ENCODE data around the gene SPATA2L. TPM values are rescaled to one million over a fixed set of nuclear protein-coding genes. Genes with fewer than 3 reads are reported as not detected.
"Not testable (repeated sequence)": the region's sequence is repeated elsewhere in the genome, so short reads cannot be mapped to it uniquely, and the experiment has no call there.

Gene SPATA2L
- total and polyA plus RNA-seq, 2 experiments from 2014 or later, result 12.3 to 25.2 TPM

DNA sequence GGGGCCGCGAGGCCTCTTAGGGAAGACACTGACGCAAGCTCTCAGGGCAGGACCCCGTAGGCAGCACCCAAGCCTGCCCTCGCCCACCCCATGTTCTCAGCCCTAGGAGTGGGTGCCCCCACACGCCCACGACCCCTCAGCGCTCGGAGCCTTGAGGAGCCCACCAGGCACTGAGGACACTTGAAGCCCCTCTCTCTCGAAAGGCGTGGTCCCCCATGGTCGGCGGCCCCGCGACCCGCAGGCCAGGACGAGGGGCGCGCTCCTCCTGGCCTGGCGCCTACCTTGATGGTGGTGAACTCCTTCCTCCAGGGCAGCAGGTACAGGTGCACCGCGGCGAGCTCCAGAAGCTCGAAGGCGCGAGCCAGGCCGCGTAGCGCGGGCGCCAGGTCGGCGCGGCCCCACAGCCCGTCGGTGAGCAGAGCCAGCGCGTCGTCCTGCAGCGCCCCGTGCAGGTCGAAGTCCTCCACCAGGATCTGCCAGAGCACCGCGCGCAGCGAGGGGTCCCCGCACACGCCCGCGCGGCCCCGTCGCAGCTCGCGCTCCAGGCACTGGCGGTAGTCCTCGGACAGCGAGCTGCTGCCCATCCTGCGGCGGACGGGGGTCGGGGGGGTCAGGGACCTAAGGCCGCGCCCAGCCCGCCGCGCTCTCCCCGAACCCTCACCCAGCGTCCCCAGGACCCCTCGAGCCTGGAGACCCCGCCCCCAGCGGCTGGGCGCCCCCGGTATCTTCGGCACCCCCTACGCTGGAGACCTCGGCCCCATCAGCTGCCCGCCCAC lies 668 bp downstream of the SPATA2L start:
- Histone ChIP-seq H3K9me3 (ENCODE audit: low read depth) (no peaks in the 10 kb centered on the region), H3K27ac (peak overlapping the region; percentile 53), H3K4me3 (peak overlapping the region; percentile 49), H3K36me3 (no peaks in the 10 kb centered on the region), H3K4me1 (ENCODE audit: low read depth) (peaks cover 8% of the 10 kb centered on the region), H3K27me3 (no peaks in the 10 kb centered on the region)
- peak; percentile 22 for TF ChIP-seq CTCF (IDR thresholded peaks at IDR 0.05; ENCODE audit: low read depth, low read length)
- peak; percentile 36 to 74 for DNase-seq (ENCODE audit: low read depth in 1 of 2, low spot score in 1 of 2)

DNA sequence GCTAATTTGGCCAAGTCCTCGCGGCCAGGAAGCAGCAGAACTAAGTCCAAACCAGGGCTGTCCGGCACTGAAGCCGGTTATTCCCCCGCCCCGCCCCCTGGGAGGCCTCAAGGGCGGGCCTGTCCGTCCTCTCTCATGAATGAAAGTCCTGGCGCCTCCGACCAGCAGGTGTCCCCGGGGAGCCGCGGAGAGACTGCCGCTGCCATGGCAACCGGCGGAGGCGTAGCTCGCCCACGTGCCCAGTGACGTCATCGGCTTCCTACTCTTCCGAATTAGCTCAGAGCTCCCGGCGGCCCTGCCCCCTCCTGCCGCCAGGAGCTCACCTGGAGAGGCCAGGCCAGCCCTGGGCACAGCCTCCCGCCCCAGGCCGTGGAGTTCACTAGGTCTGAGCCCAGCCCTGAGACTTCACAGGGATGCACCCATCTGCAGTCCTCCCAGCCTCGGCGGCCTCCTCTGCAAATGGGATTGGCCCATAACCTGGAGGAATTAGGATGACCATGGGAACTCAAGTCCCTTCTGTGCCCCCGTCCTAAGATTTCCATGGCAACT lies 1.3 kb downstream of the SPATA2L start:
- peaks cover 8% of the 10 kb centered on the region for H3K4me1 ChIP-seq (ENCODE audit: low read depth)
- TF ChIP-seq CTCF (IDR thresholded peaks at IDR 0.05; ENCODE audit: low read depth, low read length), result peak; percentile 56
- peak overlapping the region; percentile 49 for H3K4me3 ChIP-seq
- peak; percentile 98 to 100 for DNase-seq (ENCODE audit: low read depth in 1 of 2, low spot score in 1 of 2)
- no peaks in the 10 kb centered on the region for H3K27me3 ChIP-seq
- H3K36me3 ChIP-seq, result no peaks in the 10 kb centered on the region
- no peaks in the 10 kb centered on the region for H3K9me3 ChIP-seq (ENCODE audit: low read depth)
- H3K27ac ChIP-seq, result peak overlapping the region; percentile 53

GRCh38 chr16:89699629-89700099 lies 1.8 kb downstream of the SPATA2L start:
- not testable (repeated sequence) for H3K27me3 ChIP-seq; H3K36me3 ChIP-seq; H3K4me1 ChIP-seq (ENCODE audit: low read depth); H3K27ac ChIP-seq; H3K9me3 ChIP-seq (ENCODE audit: low read depth); DNase-seq (ENCODE audit: low read depth in 1 of 2, low spot score in 1 of 2); H3K4me3 ChIP-seq

DNA sequence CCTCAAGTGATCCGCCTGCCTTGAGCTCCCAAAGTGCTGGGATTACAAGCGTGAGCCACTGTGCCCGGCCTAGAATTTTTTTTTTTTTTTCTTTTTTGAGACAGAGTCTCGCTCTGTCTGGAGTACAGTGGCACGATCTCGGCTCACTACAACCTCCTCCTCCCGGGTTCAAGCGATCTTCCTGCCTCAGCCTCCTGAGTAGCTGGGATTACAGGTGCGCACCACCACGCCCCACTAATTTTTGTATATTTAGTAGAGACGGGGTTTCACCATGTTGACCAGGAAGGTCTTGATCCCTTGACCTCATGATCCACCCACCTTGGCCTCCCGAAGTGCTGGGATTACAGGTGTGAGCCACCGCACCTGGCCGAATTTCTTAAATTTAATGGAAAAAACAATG lies 2.8 kb downstream of the SPATA2L start:
- H3K4me1 ChIP-seq (ENCODE audit: low read depth); H3K9me3 ChIP-seq (ENCODE audit: low read depth); H3K4me3 ChIP-seq; DNase-seq (ENCODE audit: low read depth in 1 of 2, low spot score in 1 of 2); H3K27ac ChIP-seq; H3K36me3 ChIP-seq; H3K27me3 ChIP-seq: not testable (repeated sequence)

- Histone ChIP-seq H3K27ac (no peak overlapping the region), H3K27me3 (no peaks in the 10 kb centered on the region), H3K4me3 (no peak overlapping the region), H3K4me1 (ENCODE audit: low read depth) (peaks cover 8% of the 10 kb centered on the region), H3K36me3 (peaks cover 5% of the 10 kb centered on the region), H3K9me3 (ENCODE audit: low read depth) (no peaks in the 10 kb centered on the region)
- DNase-seq (ENCODE audit: low read depth in 1 of 2, low spot score in 1 of 2), result no peak
- TF ChIP-seq CTCF (IDR thresholded peaks at IDR 0.05; ENCODE audit: low read depth, low read length), result no peak
These were observed 3.7 kb downstream of the SPATA2L start for GRCh38 chr16:89697616-89698331.

GRCh38 chr16:89697161-89697615 lies 4.3 kb downstream of the SPATA2L start:
- no peaks in the 10 kb centered on the region for H3K9me3 ChIP-seq (ENCODE audit: low read depth)
- TF ChIP-seq CTCF (IDR thresholded peaks at IDR 0.05; ENCODE audit: low read depth, low read length), result no peak
- no peak overlapping the region for H3K27ac ChIP-seq
- H3K36me3 ChIP-seq, result peaks cover 6% of the 10 kb centered on the region
- peaks cover 8% of the 10 kb centered on the region for H3K4me1 ChIP-seq (ENCODE audit: low read depth)
- no peaks in the 10 kb centered on the region for H3K27me3 ChIP-seq
- no peak for DNase-seq (ENCODE audit: low read depth in 1 of 2, low spot score in 1 of 2)
- H3K4me3 ChIP-seq, result no peak overlapping the region

Measured in cardiac muscle cell (in vitro differentiated cells and primary cell).